HG03025 (cell line): ENCODE data around the gene TMEM151A.
"Not testable (repeated sequence)": the region's sequence is repeated elsewhere in the genome, so short reads cannot be mapped to it uniquely, and the experiment has no call there.

Experiments
- ATAC-seq: cut with Tn5 transposase; IDR thresholded peaks from one replicate; pipeline ENCODE4 v1.9.1; 2021; ENCODE audit warnings: mild to moderate bottlenecking, moderate library complexity; ENCODE audit not compliant: unreplicated experiment, low FRiP score

The TMEM151A gene

DNA sequence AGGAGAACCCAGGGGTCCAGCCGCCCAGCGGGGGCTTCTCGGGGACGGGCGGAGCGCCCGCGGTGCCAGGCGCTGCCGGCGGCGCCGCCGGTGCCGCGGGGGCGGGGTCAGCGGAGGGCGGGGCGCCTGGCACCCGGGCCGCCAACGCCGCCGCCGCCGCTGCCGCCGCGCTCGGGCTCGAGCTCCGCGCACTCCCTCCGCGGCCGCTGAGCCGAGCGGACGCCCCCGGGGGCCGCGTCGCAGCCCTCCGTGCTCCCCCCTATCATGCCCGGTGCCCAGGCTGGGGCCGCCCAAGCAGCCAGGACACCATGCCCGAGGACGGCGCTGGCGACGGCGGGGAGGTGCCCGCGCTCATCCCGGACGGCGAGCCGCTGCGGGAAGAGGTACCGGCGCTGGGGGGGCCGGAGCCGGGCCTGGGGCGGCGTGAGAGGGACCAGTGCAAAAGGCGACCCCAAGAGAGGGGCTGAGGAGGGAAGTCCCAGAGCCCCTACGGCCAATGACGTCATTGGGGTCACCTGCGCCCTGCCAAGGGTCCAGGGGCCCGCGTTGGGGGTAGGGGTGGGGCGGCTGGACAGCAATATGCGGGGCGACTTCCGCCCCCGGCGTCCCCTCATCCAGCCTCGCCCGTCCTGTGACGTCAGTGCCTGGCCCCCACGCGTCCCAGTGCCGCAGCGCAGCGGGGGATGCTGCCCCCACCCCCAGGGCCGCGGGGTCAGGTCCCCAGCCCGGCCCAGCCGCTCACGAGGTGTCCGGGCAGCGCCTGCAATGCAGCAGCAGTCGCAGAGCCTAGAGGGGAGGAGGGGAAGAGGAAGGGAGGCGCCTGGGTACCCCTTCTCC lies at the start of gene TMEM151A:
TSS of gene TMEM151A (plus strand) at position 189 of the 837 bp plus-strand sequence. CDS start at position 309, 120 bp downstream.
- no peak for ATAC-seq

DNA sequence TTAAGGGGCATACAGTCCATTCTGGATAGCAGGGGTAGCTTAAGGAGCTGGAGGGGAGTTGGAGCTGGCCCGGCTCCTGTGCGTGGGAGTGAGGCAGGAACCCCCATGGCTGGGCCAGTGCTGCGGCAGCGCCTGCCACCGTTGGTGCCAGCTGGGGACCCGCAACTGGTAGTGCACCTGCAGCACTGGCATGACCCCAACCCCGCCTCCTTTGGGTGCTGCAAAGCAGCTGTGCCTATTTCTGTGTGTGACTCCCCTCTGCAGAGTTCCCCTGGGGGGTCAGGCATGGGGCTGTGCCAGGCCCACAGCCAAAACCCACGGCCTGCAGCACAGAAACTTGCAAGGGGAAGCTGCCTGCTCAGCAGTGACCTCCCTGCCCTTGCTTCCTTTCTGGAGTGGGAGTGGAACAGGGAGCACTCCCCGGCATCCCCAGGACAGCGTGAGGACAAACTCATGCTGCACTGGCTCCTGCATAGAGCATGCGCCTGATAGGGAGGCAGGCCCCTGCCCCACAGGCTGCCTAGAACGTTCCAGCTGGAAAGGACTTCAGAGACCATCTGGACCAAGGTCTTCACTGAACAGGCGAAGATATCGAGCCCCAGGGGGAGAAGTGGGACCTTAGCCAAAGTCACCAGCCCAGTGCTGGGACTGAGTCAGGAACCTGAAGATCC lies 49.5 kb upstream of the TMEM151A start:
- no peak for ATAC-seq

DNA sequence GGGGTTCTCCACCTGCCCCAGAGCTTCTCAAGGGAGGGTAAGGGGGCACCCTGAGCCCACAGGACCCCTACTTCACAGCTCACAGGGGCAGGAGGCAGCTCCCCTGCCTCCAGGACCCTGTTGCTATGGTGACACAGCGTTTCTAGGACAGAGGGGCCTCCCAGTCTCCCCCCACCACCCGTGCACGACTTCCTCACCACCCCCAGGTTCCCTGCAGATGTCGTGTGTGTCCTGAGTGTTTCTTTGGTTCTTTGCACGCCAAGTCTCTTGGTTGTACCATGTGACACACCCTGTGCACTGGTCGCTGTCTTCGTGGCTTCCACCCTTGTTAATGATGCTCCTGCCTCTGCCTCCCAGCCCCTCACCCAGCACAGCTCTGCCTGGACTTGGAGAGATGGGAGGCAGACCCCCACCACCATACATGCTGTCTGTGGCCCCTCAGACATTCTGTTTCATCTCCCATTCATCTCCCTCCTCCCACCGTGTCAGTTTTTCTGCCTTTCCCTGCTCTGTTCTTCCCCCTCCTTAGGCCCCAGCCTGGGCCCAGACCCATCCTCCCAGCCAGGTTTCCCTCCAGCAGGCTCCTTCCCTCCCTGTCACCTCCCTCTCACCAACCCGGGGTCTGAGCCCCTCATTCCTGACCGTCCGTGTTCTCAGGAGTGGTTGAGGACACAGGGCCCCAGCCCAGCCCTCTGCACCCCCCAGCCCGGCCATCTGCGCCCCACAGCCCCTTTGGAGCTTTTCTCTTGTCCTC lies 47.7 kb upstream of the TMEM151A start:
- no peak for ATAC-seq

DNA sequence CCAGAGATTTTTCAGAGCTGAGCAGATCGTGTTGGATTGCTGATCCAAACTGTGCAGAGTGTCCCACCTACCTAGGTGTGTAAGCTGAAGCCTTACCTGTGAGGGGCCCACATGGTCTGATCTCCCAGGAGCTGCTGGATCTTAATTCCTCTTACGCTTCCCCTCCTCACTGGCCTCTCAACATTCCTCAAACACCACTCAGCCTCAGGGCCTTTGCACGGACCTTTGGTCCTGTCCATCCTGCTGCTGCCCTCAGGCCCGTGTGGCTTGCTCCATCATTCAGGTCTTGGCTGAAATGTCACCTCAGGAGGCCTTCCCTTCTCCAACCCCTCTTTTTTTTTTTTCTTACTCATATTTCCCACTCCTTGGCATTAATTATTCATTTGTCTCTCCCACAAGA lies 44.4 kb upstream of the TMEM151A start:
- ATAC-seq = no peak

DNA sequence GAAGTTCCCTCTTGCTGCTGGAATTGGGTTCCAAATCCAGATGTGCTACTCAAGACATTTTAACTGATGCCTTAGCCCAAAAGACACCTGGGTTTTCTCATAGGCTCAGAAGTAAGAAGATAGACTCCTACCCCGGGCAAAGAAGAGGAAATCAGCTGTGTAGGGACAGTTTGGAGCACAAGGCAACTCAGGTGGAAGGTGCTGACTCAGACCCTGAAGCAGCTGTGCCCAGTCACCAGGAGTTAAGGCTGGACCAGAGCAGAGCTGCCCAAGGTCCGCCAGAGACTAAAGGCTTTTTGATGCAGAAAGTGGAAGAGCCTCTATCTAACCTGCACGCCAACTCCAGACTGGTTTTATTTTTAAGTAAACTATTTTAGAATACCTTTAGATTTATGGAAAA lies 43.9 kb upstream of the TMEM151A start:
- ATAC-seq = no peak

DNA sequence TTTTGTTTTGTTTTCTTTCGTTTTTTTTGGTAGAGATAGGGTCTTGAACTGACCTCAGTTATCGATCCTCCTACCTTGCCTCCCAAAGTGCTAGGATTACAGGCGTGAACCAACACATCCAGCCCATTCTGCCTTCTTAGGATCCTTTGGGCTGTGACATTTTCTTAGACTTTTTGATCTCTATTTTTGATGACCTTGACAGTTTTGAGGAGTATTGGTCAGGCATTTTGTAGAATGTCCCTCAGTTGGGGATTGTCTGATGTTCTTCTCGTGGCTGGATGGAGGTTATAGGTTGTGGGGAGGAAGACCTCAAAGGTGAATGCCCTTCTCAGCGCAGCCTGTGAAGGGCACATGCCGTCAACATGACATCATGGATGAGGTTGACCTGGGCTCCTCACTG lies 42.8 kb upstream of the TMEM151A start:
- ATAC-seq = no peak

DNA sequence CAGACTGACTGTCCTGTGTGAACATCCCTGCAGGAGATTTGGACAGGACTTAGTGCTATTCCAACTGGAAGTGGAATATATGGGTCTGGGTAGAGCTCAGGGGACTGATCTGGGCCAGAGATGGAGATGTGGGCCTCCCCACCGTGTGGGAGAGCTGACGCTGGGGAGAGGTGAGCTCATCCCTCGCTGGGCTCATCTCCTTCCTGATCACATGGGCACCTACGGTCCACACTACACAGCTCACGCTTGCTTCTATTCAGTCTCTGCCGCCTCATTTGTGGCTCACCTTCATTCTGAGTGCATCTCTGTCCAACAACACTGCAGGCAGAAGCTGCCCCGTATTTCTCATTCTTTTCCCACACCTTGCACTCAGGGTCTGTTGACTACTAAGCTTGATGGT lies 39.9 kb upstream of the TMEM151A start:
- ATAC-seq = no peak

DNA sequence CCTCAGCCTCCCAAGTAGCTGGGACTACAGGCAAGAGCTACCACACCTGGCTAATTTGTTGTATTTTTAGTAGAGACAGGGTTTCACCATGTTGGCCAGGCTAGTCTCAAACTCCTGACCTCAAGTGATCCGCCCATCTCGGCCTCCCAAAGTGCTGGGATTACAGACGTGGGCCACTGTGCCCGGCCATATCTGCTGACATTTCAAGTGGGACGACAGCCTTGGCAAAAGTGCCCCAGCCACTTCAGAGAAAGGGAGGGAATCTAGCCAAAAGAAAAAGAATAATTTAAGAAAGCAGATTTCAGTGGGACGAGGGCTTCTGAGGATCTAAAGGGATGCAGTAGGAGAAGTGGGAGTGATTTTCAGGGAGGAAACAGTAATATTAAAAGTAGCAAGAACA lies 38.6 kb upstream of the TMEM151A start:
- not testable (repeated sequence) for ATAC-seq

DNA sequence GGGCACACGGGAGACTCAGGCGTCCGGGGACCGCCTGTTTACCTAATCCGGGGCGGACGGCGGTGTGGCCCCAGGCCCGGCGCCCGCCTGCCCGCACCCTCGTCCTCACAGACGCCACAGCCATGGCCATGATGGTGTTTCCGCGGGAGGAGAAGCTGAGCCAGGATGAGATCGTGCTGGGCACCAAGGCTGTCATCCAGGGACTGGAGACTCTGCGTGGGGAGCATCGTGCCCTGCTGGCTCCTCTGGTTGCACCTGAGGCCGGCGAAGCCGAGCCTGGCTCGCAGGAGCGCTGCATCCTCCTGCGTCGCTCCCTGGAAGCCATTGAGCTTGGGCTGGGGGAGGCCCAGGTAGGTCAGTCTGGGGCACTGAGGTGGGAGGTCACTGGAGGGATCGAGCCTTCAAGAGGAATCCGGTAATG lies 33.2 kb upstream of the TMEM151A start:
- ATAC-seq = no peak

DNA sequence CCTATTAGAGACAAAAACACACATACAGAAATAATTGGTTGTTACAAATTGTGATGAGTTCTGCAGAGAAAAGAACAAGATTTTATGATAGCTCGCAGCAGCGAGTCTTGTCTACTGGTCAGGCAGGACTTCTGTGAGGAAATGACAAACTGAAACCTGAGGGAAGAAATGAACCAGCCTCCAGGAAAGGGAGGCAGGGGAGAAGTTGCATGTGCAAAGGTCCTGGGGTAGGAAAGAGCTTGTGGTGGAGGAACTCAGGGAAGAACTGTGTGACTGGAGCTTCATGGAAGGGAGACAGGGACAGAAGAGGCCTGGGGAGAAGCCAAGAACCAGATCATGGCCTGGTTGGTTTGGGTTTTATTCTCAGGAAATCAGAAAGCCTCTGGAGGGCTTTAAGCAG lies 32.5 kb upstream of the TMEM151A start:
- no peak for ATAC-seq

DNA sequence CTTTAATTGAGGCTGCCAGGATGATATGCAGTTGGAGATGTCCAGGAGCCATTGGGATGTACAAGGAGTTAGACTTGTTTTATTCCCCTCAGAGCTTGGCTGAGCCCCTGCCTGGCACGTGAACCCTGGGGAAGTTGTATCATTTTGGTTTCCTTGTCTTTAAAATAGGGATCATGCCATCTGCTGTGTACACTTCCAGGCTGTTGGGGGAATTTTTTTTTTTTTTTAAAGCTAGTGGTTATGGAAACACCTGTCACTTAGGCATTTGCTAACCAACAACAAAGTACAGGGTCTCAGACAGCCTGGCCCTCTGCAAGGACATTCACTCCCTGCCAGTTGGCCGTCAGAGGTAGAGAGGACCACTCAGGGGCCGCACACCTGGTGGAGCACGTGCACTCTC lies 31.7 kb upstream of the TMEM151A start:
- ATAC-seq = no peak

DNA sequence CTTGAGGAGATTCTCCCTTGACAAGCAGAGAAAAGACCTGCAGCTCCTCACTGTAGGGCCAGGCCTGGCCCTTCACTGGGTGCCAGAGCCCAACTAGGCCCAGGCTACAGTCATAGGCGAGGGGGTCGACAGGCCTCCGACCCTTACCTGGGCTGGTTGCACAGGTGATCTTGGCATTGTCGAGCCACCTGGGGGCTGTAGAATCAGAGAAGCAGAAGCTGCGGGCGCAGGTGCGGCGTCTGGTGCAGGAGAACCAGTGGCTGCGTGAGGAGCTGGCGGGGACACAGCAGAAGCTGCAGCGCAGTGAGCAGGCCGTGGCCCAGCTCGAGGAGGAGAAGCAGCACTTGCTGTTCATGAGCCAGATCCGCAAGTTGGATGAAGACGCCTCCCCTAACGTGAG lies 30.1 kb upstream of the TMEM151A start:
- no peak for ATAC-seq

DNA sequence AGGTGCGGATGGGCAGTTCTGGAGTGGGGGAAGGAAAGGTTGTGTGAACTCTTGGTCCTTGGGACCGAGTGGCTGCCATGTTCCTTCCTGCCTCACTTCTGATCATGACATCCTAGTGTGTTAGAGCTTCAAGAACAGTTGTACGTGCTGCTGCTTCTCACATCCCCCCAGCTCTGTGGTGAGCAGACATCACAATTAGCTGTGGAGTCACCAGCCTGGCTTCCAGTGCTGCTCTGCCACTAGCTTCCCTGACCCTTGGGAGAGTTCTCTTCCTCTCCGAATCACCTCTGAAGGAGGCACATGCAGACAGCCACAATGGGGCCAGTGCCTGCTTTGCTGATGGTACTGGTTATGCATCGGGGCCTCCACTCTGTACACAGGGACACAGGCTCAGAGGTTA lies 29.5 kb upstream of the TMEM151A start:
- no peak for ATAC-seq

DNA sequence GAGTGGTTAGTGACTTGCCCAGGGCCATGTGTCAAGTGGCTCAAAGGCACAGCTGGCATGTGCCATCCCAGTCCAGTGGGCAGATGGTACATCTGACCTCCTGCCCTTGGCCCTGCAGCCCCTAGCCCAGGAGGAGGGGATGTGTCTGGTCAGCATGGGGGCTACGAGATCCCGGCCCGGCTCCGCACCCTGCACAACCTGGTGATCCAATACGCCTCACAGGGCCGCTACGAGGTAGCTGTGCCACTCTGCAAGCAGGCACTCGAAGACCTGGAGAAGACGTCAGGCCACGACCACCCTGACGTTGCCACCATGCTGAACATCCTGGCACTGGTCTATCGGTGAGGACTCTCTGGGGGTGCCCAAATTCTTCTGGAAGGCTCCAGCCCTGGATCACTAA lies 29.0 kb upstream of the TMEM151A start:
- no peak for ATAC-seq

DNA sequence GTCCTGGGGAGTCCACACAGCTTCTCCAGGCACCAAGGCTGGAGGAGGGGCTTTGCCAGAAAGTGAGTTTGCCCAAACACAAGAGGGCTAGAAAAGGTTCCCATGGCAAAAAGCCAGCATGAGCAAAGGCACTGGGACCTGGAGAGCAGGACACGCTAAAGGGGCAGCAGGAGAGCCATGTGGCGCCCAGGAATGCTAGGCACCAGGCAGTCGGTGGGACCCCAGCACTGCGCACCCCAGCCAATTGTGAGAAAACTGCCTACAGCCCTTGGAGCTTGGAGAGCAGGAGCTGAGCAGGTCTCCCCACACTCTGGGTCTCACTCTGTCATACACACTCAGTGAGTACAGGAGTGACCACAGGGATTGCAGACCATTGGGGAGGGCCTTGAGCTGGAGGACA lies 28.5 kb upstream of the TMEM151A start:
- no peak for ATAC-seq

DNA sequence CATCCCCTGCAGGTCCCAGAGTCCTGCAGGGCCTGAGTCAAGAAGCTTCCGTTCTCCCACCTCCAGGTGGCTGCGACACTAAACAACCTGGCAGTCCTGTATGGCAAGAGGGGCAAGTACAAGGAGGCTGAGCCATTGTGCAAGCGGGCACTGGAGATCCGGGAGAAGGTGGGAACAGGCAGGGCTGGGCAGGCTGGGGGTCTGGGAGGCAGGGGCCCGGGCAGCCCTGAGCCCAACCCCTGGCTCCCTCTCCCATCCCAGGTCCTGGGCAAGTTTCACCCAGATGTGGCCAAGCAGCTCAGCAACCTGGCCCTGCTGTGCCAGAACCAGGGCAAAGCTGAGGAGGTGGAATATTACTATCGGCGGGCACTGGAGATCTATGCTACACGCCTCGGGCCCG lies 27.9 kb upstream of the TMEM151A start:
- ATAC-seq = no peak

DNA sequence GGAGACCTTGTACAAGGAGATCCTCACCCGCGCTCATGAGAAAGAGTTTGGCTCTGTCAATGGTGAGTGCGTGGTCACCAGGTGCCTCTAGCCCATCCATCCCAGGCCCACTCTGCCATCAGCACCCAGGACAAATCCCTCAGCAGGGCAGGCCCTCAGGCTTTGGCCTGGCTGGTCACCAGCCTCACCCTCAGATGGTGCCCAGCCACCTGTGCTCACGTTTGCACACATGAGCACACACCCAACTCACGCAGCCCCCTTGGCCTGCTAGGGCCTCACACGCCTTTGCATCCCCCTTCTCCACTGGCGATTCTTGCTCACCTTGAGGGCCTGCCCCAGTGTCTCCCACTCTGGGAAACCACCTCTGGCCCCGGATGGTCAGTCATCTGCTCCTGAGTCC lies 27.3 kb upstream of the TMEM151A start:
- ATAC-seq = no peak

DNA sequence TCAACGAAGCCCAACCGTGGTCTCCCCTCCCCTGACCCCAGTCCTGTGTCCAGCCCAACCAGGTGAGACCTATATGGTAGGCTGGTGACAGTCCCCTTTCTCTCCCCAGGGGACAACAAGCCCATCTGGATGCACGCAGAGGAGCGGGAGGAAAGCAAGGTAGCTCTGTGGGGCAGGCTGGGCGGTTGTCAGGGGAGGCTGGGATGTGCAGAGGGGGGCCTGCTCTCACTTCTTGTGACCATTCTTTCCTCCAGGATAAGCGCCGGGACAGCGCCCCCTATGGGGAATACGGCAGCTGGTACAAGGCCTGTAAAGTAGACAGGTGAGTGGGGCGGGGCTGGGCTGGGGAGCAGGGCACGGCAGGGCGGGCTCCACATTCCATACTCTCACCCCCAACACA lies 26.8 kb upstream of the TMEM151A start:
- no peak for ATAC-seq

DNA sequence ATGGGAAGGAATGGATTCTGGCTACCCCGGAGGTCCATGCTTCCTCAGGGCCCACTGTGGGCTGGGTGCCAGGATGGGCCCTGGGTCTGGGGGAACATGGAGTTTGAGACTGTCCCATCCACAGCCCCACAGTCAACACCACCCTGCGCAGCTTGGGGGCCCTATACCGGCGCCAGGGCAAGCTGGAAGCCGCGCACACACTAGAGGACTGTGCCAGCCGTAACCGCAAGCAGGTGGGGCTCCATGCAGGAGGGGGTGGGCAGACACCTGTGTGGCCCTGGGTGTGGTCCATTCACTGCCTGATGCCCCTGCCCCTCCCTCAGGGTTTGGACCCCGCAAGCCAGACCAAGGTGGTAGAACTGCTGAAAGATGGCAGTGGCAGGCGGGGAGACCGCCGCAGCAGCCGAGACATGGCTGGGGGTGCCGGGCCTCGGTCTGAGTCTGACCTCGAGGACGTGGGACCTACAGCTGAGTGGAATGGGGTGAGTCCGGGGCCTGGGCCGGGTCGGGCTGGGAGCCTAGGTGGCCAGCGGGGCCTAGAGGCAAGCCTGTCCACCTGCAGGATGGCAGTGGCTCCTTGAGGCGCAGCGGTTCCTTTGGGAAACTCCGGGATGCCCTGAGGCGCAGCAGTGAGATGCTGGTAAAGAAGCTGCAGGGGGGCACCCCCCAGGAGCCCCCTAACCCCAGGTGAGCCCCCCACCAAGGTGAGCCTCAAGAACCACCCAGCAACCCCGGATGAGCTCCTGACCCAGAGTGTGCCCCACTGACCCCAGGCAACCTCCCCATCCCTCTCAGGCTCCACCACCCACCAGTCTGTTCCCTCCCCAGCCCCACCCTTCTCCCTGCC lies 25.9 kb upstream of the TMEM151A start:
- ATAC-seq = no peak

DNA sequence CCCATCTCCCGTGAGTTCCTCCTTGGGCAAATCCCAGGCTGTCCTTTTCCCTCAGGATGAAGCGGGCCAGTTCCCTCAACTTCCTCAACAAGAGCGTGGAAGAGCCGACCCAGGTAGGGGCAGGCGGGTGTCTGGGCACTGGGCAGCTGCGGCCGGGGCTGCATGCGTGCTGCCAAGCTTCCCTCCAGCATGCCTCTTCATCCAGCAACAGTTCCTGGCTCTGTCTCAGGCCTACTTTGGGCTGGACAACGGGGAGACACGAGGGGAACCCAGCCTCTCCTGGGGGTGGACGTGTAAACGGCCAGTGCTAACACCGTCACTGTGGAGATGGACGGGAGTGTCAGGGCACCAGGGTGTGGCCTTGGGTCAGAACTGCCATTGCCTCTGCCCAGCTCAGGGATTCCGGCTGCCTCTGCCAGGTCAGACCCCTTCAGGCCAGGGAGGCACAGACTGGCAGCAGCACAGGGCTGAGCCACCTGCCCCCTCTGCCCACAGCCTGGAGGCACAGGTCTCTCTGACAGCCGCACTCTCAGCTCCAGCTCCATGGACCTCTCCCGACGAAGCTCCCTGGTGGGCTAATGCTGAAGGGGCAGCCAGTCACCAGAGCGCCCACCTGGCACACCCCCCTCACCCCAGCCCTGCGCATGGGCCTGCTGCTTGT lies 25.2 kb upstream of the TMEM151A start:
- no peak for ATAC-seq
